Mammary epithelial cell (primary cell): ENCODE results near the gene MEGF11.

Experiments
- EZH2 ChIP-seq: IDR thresholded peaks from 2 replicates; pipeline ENCODE4 v1.6.1; 2012; ENCODE audit warnings: low read length, inconsistent platforms, borderline replicate concordance
- TF ChIP-seq, protein P1 (sequence below), 2 donors: IDR thresholded peaks in 1 of 2; conservative IDR thresholded peaks in 1 of 2; 2 replicates each; pipeline ENCODE4 v1.5.1; 2011 to 2012; ENCODE audit warnings: inconsistent platforms in 2 of 2, low read length in 2 of 2, mild to moderate bottlenecking in 2 of 2, control low read depth in 1 of 2, low read depth in 1 of 2; ENCODE audit not compliant: insufficient read depth in 1 of 2; ENCODE audit errors: extremely low read depth in 1 of 2

DNA sequence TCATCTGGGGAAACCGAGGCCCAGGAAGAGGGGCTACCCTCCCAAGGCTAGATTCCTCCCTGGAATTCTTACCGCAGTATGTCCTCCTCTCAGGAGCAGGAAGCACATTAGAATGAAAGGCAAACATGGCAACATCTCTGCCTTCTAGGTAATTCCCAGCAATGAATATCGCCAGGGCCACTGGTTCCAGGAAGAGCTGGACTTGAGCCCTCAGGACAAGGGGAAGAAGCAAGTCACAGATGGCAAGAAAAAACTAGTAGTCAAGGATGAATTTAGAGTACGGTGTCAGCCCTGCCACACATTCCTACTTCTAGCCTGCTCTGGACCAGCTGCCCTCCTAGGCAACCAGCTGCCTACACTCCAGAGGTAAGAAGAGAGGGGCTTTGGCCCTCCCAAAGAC, 42.9 kb downstream of the MEGF11 start:
- TF ChIP-seq, protein P1, sequence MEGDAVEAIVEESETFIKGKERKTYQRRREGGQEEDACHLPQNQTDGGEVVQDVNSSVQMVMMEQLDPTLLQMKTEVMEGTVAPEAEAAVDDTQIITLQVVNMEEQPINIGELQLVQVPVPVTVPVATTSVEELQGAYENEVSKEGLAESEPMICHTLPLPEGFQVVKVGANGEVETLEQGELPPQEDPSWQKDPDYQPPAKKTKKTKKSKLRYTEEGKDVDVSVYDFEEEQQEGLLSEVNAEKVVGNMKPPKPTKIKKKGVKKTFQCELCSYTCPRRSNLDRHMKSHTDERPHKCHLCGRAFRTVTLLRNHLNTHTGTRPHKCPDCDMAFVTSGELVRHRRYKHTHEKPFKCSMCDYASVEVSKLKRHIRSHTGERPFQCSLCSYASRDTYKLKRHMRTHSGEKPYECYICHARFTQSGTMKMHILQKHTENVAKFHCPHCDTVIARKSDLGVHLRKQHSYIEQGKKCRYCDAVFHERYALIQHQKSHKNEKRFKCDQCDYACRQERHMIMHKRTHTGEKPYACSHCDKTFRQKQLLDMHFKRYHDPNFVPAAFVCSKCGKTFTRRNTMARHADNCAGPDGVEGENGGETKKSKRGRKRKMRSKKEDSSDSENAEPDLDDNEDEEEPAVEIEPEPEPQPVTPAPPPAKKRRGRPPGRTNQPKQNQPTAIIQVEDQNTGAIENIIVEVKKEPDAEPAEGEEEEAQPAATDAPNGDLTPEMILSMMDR (conservative IDR thresholded peaks at IDR 0.05 in 1 of 2, IDR thresholded peaks at IDR 0.05 in 1 of 2; ENCODE audit: extremely low read depth in 1 of 2, insufficient read depth in 1 of 2, low read depth in 1 of 2, low read length in 2 of 2), result no peak
- TF ChIP-seq EZH2, result no peak
